ENCODE measurements around the gene CADM1.

DNA sequence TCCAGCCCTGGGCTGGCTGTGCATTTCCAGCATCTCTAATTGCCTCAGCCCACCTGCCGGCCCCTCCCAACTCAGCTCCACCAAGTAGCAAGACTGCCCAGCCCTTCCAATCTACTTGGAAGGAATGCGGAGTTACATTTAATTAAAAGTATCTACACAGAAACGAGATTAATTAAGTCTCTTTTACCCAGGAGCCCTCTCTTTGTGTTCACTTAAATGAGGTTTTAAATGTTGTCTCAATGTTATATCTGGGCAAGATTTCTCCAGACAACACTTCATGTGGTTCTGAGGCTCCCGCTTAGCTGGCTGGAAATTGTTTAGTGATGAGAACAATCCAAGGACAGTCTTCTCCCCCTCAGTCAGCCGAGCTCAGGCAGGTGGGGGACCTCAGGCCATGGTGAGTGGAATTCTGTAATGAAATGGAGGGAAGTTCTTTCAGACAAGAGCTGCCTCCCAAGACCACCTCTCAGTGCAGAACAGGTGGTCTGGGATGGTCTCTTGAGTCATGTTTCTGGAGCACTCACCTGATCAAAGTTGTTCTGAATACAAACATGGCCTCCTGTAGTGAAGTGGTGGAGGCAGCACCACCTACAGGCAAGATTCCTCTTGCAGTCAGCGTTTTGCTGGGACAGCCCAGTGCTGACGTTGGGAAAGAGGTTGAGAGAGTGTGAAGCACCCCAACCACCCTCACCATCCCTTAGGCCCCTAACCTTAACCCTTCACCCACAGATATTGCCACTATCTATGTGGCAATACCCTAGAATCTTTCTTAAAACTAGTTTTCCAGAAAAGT is 371.6 kb downstream of the CADM1 start:
- TF ChIP-seq POLR2A (IDR thresholded peaks at IDR 0.05; ENCODE audit: low read length) = no peak
- no peak for TF ChIP-seq GATA1 (IDR thresholded peaks at IDR 0.05; ENCODE audit: low read depth, low read length)
